CD14-positive monocyte (primary cell): Measurements from ENCODE around the gene LCE2C. TPM values are rescaled to one million over a fixed set of nuclear protein-coding genes. Genes with fewer than 3 reads are reported as not detected.

Experiments used
- DNase-seq, 3 donors: peaks; one replicate each; pipeline ENCODE4 v3.0.0-alpha.2; 2011 to 2022
- H2AFZ ChIP-seq: 2 replicates; pipeline ENCODE4 v1.6.0; 2012; ENCODE audit warnings: mild to moderate bottlenecking, low read depth, low read length, inconsistent platforms; ENCODE audit not compliant: insufficient read depth, poor library complexity, severe bottlenecking
- H3K27ac ChIP-seq, 2 donors: 1 replicate in 1 of 2; 2 replicates in 1 of 2; pipeline ENCODE4 v1.5.1; 2012 to 2013; ENCODE audit warnings: low read length in 2 of 2, control low read depth in 1 of 2, inconsistent platforms in 1 of 2, low read depth in 1 of 2, mild to moderate bottlenecking in 1 of 2
- H3K27me3 ChIP-seq, 2 donors: one replicate each; pipeline versions ENCODE4 v1.6.0 to v1.6.1; 2011 to 2013; ENCODE audit warnings: low read length in 2 of 2; ENCODE audit not compliant: control insufficient read depth in 2 of 2, insufficient read depth in 2 of 2
- H3K36me3 ChIP-seq, 2 donors: replicated peaks in 1 of 2; 1 replicate in 1 of 2; 2 replicates in 1 of 2; pipeline versions ENCODE4 v1.5.1 to v1.6.1; 2012 to 2013; ENCODE audit warnings: low read length in 2 of 2, control low read depth in 1 of 2, inconsistent platforms in 1 of 2, mild to moderate bottlenecking in 1 of 2; ENCODE audit not compliant: insufficient read depth in 2 of 2, control insufficient read depth in 1 of 2
- H3K4me1 ChIP-seq, 2 donors: 1 replicate in 1 of 2; 2 replicates in 1 of 2; pipeline versions ENCODE4 v1.5.1 to v1.6.1; 2012 to 2013; ENCODE audit warnings: low read length in 2 of 2, control low read depth in 1 of 2, inconsistent platforms in 1 of 2, mild to moderate bottlenecking in 1 of 2, moderate library complexity in 1 of 2; ENCODE audit not compliant: insufficient read depth in 2 of 2, control insufficient read depth in 1 of 2
- H3K4me2 ChIP-seq: replicated peaks from 2 replicates; pipeline ENCODE3; 2012; ENCODE audit warnings: low read length, moderate library complexity, mild to moderate bottlenecking; ENCODE audit not compliant: poor library complexity, severe bottlenecking; ENCODE audit errors: extremely low read depth
- H3K4me3 ChIP-seq, 3 experiments: fragments of 200-600 bp in 1 of 3; sonication (generic) in 1 of 3; replicated peaks in 1 of 3; 1 replicate in 2 of 3; 2 replicates in 1 of 3; pipeline ENCODE4 v1.5.1; 2011 to 2013; ENCODE audit warnings: low read length in 3 of 3, mild to moderate bottlenecking in 3 of 3, control low read depth in 2 of 3, low read depth in 2 of 3, inconsistent platforms in 1 of 3, moderate library complexity in 1 of 3
- H3K79me2 ChIP-seq: 2 replicates; pipeline ENCODE4 v1.6.0; 2012; ENCODE audit warnings: mild to moderate bottlenecking, control low read depth, inconsistent platforms, low read length, moderate library complexity; ENCODE audit not compliant: insufficient read depth
- H3K9ac ChIP-seq: 2 replicates; pipeline ENCODE4 v1.6.0; 2017; ENCODE audit warnings: low read length, mild to moderate bottlenecking; ENCODE audit not compliant: insufficient read depth, poor library complexity, severe bottlenecking
- H3K9me3 ChIP-seq, 2 donors: replicated peaks in 1 of 2; 1 replicate in 1 of 2; 2 replicates in 1 of 2; pipeline versions ENCODE4 v1.5.1 to v1.6.1; 2012 to 2013; ENCODE audit warnings: low read length in 2 of 2, control low read depth in 1 of 2; ENCODE audit not compliant: control insufficient read depth in 1 of 2, insufficient read depth in 1 of 2
- H4K20me1 ChIP-seq: 2 replicates; pipeline ENCODE4 v1.6.0; 2012; ENCODE audit warnings: mild to moderate bottlenecking, low read length, control low read depth, moderate library complexity; ENCODE audit not compliant: insufficient read depth
- H3K27ac Mint-ChIP-seq, 7 donors: one replicate each; pipeline ENCODE4 v1.8.0; 2020; ENCODE audit warnings: mild to moderate bottlenecking in 7 of 7, mixed read lengths in 7 of 7, moderate library complexity in 6 of 7, inconsistent platforms in 2 of 7
- H3K27me3 Mint-ChIP-seq, 3 donors: one replicate each; pipeline ENCODE4 v1.8.0; 2021 to 2022; ENCODE audit warnings: low read depth in 3 of 3, mild to moderate bottlenecking in 3 of 3, mixed read lengths in 3 of 3, moderate library complexity in 3 of 3, inconsistent platforms in 1 of 3
- H3K36me3 Mint-ChIP-seq, 2 donors: one replicate each; pipeline ENCODE4 v1.8.0; 2020; ENCODE audit warnings: mixed read lengths in 2 of 2, inconsistent platforms in 1 of 2, mild to moderate bottlenecking in 1 of 2
- H3K4me1 Mint-ChIP-seq: one replicate; pipeline ENCODE4 v1.8.0; 2020; ENCODE audit warnings: mild to moderate bottlenecking, mixed read lengths
- H3K4me3 Mint-ChIP-seq, 2 donors: one replicate each; pipeline ENCODE4 v1.8.0; 2020; ENCODE audit warnings: mild to moderate bottlenecking in 2 of 2, mixed read lengths in 2 of 2, moderate library complexity in 1 of 2
- H3K9me3 Mint-ChIP-seq, 7 donors: one replicate each; pipeline ENCODE4 v1.8.0; 2020 to 2022; ENCODE audit warnings: mixed read lengths in 7 of 7, mild to moderate bottlenecking in 6 of 7, moderate library complexity in 6 of 7, inconsistent platforms in 2 of 7
- CTCF ChIP-seq: fragments of 200-600 bp; IDR thresholded peaks from one replicate; pipeline ENCODE4 v1.8.0; 2022; ENCODE audit warnings: antibody characterized with exemption, mild to moderate bottlenecking
- WGBS: methylation state at CpG from one replicate; pipeline ENCODE4 v1.1.5; 2013; ENCODE audit warnings: missing lambda C conversion rate; ENCODE audit not compliant: insufficient coverage; 5-methylcytosine and 5-hydroxymethylcytosine counted together
- intact Hi-C, 2 donors: fragments of 100-400 bp; cut with micrococcal nuclease; formaldehyde crosslinking; loops; one replicate each; pipeline versions ENCODE4 v1.15.0 to v1.15.1; 2023
- polyA plus RNA-seq, 3 donors: library from polyadenylated mRNA; depleted of rRNA in 1 of 3; unstranded in 2 of 3; stranded (reverse) in 1 of 3; fragments of 300-500 nt in 2 of 3; fragments of >200 nt in 1 of 3; fragmentation: Illumina TruSeq in 2 of 3; gene quantifications; 1 replicate in 2 of 3; 2 replicates in 1 of 3; pipeline ENCODE4 v1.2.3, GENCODE V29; 2012 to 2021

LCE2C gene
- polyA plus RNA-seq, 3 donors = not detected

GRCh38 chr1:152656459-152656858 lies 18.6 kb upstream of the LCE2C start:
- H4K20me1 ChIP-seq = no peaks in the 10 kb centered on the region
- no peaks in the 10 kb centered on the region for H3K27me3 ChIP-seq
- H3K36me3 ChIP-seq = no peaks in the 10 kb centered on the region
- TF ChIP-seq CTCF = no peak
- no peak overlapping the region for H3K4me2 ChIP-seq
- no peaks in the 10 kb centered on the region for H3K9me3 ChIP-seq
- H2AFZ ChIP-seq = no peak overlapping the region
- Mint-ChIP-seq H3K27ac (no peak overlapping the region), H3K27me3 (peaks cover 5 to 8% (median 7%) of the 10 kb centered on the region in 3 donors), H3K9me3 (no peaks in the 10 kb centered on the region), H3K36me3 (no peaks in the 10 kb centered on the region), H3K4me3 (no peak overlapping the region), H3K4me1 (peaks cover 3% of the 10 kb centered on the region)
- no peaks in the 10 kb centered on the region for H3K79me2 ChIP-seq
- intact Hi-C loops = no loop called here
- no peaks in the 10 kb centered on the region for H3K4me1 ChIP-seq
- no peak overlapping the region for H3K9ac ChIP-seq
- no peak overlapping the region for H3K27ac ChIP-seq
- no peak overlapping the region for H3K4me3 ChIP-seq
- no CpG with 5 or more reads among the region's 2 CpGs for WGBS
- DNase-seq = no peak

- no peak for DNase-seq
- no peaks in the 10 kb centered on the region for H3K9me3 Mint-ChIP-seq
- H3K27me3 Mint-ChIP-seq = peaks cover 3 to 8% (median 6%) of the 10 kb centered on the region in 3 donors
- no peak overlapping the region for H3K27ac Mint-ChIP-seq
- H3K4me1 ChIP-seq = no peaks in the 10 kb centered on the region
- no peak overlapping the region for H3K27ac ChIP-seq
- no peaks in the 10 kb centered on the region for H3K27me3 ChIP-seq
- H3K4me2 ChIP-seq = no peak overlapping the region
- no peak overlapping the region for H3K4me3 ChIP-seq
- no peaks in the 10 kb centered on the region for H3K79me2 ChIP-seq
- no peaks in the 10 kb centered on the region for H3K36me3 Mint-ChIP-seq
- peaks cover 3% of the 10 kb centered on the region for H3K4me1 Mint-ChIP-seq
- H3K9ac ChIP-seq = no peak overlapping the region
- intact Hi-C loops = no loop called here
- TF ChIP-seq CTCF = no peak
- H3K36me3 ChIP-seq = no peaks in the 10 kb centered on the region
- H3K4me3 Mint-ChIP-seq = no peak overlapping the region
- no peak overlapping the region for H2AFZ ChIP-seq
- H3K9me3 ChIP-seq = no peaks in the 10 kb centered on the region
- WGBS = 83% methylated on average over 1 of the region's 4 CpGs
- H4K20me1 ChIP-seq = no peaks in the 10 kb centered on the region
These were observed 17.4 kb upstream of the LCE2C start for GRCh38 chr1:152657677-152658076.
